HG03521 (cell line): ENCODE results near the gene LARP6.
"Not testable (repeated sequence)": the region's sequence is repeated elsewhere in the genome, so short reads cannot be mapped to it uniquely, and the experiment has no call there.

ENCODE experiments used
- ATAC-seq: cut with Tn5 transposase; IDR thresholded peaks from one replicate; pipeline ENCODE4 v1.9.1; 2021; ENCODE audit warnings: mild to moderate bottlenecking, moderate library complexity; ENCODE audit not compliant: unreplicated experiment

Gene LARP6

DNA sequence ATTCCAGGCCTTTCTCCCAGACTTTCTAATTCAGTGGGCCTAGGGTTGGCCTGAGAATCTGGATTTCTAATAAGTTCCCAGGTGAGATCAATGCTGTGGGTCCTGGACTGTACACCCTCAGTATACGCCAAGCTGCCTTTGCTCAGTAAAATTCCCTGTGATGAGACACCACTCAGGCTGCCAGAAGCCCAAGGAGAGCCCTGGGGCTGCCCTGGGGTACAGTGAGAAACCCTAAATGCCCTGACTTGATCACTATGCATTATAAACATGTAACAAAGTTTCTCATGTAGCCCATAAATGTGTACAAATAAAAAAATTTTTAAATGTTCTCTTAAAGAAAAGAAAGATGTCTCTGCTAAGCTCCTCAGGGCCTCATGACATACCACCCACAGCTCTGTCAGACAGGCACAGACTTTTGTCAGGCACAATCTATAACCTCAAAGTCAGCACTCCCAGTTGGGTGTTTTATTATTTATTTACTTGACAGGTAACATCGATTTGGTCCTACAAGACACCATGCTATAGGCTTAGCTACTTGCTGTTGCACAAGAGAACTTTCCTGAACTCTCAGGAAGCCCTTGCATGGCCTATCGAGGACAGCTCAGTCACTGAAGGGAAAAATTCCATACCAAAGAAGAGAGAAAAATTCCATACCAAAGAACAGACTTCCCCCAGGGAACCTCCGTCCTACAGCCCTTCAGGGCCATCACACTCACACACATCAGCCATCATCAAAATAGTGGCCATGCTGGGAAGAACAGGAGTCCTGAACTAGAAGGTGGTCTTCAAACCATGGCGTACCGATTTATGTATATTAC, 22.7 kb downstream of the LARP6 start:
- no peak for ATAC-seq

DNA sequence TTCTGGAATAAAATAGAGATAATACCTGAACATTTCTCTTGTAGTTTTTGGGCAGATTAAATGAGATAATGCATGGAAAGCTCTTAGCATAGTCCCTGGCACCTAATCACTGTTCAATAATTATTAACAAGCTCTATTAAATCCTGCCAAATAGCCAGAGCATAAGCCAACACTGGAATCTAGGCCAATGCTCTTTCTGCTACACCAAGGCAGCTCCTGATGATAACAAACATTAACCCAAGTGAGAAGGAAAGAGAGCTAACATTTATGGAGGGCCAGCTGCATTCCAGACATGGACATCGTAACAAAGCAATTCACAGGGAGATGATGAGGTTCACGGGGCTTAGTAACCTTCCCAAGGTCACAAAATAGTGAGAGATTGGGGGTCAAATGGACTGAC, 23.3 kb downstream of the LARP6 start:
- no peak for ATAC-seq

DNA sequence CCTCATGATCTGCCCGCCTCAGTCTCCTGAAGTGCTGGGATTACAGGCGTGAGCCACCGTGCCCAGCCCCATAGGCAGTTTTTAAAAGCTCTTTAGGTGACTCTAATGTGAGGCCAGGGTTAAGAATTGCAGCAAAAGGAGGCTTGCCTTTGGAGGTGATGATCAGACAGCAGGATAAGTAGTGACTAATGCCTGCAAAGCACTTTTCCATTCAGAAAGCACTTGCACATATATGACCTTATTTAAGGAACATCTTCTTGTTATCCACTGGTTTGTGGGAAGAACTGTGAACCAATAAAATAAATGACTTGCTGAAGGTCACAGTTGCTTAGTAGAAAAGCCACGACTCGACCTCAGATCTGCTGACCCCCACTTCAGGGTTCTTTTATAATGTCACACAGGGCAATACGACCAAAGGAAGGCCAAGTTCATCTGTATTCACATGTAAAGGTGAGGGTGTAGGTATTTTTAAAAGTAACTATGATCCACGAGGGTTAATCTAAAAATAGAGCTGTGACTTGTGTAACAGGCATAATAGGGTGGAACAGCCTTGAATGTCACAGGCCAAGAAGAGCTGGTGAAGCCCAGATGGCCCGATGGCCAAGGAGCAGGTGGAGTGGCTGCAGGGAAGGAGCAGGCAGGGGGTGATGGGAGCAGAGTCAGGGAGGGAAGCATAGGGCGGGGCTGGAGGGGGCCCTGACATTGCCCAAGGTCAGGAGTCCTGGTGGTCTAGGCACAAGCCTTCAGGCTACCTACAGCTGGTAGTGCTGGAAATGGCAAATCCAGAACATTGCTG, 24.4 kb downstream of the LARP6 start:
- no peak for ATAC-seq

DNA sequence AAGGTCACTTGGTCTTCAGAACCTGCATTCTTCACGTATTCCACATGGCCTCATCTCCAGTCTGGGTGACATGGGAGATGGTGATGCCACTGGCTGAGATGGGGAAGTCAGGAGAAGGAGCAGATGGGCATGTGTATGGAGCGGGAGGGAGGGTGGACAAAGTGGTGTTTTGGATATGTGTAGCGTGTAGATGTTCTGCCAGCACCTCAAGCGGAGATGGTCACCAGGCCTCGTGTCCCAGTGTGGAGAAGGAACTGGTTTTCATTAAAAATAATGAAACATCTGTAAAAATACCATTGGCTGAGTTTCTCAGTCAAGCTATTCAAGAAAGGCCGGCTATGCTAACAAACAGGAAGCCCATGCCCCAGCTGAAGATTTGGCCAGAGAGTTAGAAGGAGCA, 26.2 kb downstream of the LARP6 start:
- ATAC-seq: no peak

DNA sequence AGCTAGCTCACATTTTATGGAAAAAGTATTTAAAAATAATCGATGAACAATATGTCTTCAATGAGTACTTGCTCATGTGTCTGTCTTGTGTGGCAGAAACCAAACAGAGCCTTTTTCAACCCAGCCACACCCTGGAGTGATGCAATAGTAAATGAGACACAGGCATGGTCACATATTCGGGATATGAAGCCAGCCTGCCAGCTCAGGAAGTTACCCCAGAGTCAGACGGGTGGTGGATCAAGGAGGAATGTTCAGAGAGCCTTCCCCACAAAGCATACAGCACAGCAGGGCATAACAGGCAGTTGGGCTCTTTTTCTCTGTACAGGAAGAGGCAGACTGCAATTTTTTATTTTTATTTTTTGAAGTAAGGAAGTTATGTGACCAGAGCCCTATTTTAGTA, 27.3 kb downstream of the LARP6 start:
- ATAC-seq: no peak

DNA sequence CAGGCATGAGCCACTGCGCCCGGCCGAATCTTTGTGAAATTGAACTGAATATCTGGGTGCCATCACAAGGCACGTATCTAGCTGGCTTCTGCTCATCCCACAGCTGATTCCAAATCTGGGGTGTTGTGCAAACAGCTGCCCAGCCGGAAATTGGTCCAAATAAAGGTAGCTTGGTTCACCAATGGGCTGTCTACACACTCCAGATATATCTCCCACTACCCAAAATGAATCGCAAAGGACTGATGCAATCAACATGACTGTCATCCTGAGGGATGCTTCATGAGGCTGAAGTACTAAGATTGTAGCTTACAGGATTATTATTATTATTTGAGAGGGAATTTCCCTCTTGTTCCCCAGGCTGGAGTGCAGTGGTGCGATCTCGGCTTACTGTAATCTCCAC, 28.1 kb downstream of the LARP6 start:
- ATAC-seq: no peak

DNA sequence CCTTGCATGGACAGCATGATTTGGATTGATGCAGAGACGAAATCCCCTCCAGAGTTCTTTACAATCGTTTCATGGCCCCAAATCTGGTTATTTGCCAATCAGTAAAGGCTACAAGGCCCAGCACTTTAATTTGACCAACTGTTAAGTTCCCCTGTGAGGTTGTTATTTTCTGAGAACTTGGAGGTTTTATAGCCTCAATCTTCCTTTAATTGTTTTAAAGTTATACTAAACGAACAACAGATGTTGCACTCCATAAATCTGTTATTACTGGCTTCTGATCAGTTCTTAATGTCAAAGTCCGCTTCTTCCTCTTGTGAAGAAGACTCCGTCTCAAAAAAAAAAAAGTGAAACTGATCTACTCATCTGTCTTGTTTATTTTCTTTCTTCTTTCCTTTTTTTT, 30.8 kb downstream of the LARP6 start:
- no peak for ATAC-seq

DNA sequence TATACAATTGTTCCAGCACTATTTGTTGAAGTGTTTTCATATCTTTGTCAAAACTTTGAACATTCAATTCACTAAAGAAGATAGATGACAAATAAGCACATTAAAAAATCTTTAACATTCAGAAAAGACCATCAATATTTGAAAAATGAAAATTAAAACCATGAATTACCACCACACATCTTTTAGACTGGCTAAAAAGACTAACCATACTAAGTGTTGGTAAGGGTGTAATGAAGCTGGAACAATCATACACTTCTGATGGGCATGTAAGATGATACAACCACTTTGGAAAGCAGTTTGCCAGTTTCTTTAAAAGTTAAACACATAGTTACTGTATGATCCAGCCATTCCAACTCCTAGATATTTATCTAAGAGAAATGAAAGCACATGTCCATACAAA, 33.7 kb downstream of the LARP6 start:
- ATAC-seq: no peak

DNA sequence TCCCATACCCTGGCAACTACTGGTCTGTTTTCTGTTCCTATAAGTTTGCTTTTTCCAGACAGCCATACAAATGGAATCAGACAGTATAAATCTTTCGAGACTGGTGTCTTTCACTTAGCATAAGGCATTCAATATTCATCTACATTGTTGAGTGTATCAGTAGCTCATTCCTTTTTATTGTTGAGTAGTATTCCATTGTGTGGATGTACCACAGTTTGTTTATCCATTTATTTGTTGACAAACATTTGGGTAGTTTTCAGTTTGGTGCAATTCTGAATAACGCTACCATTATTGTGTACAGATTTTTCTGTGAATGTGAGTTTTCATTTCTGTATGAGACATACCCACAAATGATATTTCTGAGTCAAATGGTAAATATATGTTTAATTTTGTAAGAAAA, 35.4 kb downstream of the LARP6 start:
- ATAC-seq: no peak

DNA sequence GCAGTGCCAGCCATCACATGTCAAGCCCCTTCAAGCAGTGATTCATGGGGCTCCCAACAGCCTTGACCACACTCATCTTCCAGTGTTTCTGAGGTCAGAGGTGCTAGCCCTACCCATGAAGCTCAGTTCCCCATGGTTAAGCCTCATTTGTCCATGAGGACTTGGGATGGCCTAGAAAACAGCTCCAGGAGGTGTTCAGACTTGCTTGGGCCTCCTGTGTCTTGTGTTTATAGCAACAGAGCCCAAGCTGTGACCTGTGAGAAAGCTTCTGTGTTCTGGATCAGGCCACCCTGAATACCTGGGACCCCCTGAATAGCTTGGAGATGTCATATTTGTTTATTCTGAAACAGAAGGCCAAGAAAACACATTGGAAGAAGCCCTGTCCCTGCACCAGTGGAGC, 36.7 kb downstream of the LARP6 start:
- ATAC-seq: no peak

DNA sequence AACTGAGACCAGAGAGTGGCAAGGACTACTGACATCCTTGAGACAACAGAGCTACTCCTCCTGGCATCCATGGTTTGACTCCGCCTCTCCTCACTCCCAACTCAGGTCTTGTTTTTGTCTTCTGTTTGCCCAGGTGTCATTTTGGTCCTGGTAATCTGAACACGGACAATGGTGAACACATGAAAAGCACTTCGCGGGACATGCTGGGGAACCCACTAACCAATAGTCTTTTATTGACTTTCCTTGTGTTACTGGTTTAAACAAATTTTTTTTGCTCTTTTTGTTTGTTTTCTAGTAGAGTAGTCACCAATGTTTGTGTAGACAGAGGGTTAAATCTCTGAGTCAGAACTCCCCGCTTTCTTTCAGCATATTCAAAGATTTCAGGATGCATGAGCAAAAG, 38.4 kb downstream of the LARP6 start:
- ATAC-seq: no peak

DNA sequence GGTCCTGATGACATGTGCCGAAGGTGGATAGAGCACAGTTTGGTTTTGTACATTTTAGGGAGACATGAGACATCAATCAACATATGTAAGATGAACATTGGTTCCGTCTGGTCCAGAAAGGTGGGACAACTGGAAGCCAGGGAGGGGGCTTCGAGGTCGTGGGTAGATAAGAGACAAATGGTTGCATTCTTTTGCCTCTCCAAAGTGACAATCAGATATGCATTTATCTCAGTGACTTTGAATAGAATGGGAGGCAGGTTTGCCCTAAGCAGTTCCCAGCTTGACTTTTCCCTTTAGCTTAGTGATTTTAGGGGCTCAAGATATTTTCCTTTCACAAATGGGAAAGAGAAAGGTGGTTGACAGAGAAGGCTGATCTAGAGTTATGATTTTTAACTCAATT, 38.9 kb downstream of the LARP6 start:
- ATAC-seq: not testable (repeated sequence)

DNA sequence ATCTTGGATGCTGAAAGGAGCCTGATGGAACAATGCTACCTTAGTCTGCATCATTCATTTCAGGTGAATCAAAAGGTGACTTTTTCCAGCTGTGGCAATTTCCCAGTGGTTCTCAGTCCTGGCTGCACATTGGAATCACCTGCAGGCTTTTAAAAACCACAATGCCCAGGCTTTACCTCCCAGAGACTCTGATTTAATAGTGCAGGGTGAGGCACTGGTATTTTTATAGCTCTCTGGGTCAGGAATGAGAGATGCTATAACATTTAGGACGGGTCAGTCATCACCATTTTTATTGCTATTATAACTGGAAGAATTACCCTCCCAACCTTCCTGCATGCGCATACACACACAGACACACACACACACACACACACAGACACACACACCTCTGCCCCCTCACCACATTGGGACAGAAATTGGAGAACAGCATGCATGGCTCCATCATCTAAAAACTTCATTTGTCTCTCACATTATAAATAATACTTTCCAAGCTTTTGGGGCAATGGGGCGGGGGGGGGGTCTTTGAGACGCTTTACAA, 41.1 kb downstream of the LARP6 start:
- ATAC-seq: no peak

DNA sequence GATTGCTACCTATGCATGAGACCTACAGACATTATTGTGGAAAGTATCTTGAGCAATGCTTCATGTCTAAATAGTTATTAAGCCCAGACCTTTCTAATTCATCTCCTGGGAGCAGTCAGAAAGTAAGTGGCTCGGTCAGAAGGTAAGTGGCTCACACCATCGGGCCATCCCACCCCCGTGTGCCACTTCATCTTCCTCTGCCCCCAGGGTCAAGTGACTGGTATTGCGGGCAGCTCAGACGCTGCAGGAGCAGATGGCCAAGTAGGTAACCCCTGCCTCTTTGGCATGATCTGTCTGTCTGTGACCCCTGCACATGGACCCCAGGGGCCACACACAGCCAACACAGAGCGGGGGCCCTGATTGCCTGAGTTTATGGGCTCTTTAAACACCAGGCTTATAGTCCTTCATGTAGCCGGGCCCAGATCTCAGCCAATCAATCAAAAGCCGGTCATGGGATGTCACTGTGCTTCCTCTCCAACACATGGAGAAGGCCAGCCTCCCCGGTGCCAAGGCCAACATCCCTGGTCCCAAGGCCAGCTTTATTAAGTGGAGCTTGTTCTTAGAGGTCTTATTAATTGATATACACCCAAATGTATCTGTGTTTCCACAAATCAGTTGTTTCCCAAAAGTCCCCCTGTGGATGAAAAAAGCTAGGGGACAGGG, 42.9 kb downstream of the LARP6 start:
- ATAC-seq: no peak

DNA sequence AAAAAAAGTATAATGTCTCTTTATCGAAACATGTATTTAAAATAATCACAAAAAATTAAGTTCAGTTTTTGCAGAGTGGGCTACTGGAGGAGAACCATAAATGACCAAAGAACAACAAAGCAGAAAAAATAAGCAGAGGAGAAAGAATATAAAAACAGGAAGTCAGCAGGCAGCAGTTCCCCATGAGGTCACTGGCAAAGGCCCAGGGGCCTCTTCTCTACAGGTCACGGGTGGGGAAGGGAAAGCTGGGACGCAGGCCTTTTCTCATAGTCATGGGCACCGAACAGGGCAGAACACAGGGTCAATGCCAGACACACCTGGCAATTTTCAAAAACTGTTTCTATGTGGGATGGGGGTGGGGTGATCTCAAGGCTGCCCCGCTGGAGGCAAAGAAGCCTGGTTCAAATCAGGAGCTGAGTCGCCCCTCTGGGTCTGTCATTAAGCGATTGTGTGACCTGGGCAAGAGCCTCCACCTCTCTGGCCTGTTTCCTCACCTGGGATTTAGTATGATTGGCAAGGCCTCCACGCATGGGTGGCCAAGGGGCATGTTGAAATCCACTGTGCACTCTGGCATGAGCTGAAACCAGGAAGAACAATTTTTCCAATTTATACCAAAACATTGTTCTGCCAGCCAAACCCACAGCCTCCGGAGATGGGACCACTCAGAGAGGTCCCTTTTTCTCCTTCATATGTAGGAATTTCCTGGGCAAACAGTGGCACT, 46.8 kb downstream of the LARP6 start:
- no peak for ATAC-seq

DNA sequence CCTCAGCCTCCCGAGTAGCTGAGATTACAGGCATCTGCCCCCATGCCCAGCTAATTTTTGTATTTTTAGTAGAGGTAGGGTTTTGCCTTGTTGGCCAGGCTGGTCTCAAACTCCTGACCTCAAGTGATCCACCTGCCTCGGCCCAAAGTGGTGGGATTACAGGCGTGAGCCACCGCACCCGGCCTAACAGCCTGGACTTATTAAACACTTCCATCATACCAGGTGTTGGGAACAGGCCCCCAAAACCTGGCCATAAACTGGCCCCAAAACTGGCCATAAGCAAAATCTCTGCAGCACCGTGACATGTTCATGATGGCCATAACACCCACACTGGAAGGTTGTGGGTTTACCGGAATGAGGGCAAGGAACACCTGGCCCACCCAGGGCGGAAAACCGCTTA, 49.6 kb downstream of the LARP6 start:
- ATAC-seq: not testable (repeated sequence)

DNA sequence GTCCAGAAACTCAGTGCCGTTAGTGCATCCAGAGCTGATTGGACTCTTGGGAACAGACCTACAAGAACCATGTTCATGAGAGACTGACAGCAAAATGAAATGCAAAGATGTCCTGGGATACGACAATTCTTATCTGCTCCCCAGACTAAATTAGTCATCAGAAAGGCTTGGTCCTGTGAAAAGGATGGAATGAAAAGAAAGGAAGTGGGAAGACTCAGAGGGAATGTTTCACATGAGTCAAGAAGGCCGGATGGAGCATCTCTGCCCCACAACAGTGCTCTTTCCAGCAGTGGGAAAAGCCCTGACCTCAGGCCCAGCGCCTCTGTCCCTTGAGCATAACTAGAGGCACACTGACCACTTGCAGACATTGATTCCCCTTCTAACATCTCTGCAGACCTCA, 51.3 kb downstream of the LARP6 start:
- ATAC-seq: no peak

DNA sequence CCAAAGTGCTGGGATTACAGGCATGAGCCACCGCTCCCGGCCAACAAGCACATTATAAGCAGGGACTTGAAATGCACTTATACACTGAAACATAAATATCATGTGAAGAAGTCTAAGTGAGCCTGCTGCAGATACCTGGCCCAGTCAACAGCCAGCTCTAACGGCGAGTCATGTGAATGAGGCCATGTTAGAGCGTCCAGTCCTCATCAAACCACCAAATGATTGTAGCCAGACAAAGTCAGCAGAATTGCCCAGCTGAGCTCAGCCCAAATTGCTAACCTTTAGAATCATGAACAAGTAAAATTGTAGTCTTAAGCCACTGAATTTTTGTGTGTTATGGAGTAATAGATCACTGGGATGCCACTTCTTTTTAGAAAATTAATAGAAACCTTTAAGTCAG, 52.8 kb downstream of the LARP6 start:
- no peak for ATAC-seq

DNA sequence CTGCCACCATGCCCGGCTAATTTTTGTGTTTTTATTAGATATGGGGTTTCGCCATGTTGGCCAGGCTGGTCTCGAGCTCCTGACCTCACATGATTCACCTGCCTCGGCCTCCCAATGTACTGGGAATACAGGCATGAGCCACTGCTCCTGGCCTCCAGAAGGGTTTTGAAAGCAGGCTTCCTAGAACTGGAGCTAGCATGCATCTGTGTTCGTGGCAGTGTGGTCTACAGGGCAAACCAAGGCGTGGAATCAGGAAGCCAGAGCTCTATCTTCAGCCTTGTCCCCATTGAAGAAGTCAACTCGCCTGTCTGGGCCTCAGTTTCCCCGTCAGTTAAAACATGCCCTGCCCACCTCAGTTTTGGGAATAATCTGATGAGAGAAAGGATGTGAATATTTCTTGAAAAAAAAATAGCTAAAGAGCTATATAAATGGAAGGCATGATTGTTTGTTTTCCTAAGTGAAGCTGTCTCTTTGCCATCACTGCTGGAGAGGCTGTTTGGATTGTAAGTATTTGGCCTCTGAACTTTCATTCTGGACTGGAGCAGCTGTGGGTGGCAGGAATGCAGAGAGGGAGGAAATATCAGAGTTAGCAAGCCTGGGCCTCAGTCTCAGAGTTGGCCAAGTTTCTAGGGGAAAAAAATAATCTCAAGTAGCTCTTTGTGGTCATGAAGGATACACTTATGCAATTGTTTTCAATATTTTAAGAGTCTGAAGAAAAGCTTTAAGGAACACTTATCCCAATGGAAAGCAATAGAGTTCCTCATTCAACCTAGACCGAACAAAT, 54.1 kb downstream of the LARP6 start:
- ATAC-seq: no peak

DNA sequence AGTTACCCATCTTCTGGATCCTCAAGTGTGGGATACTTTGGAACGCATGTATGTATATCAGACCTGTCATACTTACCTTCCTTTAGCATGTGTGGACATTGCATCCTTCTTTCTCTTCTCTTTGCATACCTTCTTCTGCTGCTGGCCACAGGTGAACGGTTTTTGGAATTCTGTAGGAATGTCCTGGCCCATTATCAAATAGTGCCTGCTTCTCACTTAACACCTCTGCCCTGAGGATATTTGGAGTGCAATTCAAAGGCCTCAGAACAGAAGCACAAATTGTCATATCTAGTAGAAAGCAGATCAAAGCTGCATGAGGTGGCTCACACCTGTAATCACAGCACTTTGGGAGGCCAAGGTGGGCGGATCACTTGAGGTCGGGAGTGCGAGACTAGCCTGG, 56.5 kb downstream of the LARP6 start:
- ATAC-seq: no peak
